CD4-positive, alpha-beta memory T cell (primary cell): ENCODE results near the gene ARMC8. TPM values are rescaled to one million over a fixed set of nuclear protein-coding genes. Genes with fewer than 3 reads are reported as not detected.

ENCODE experiments used
- CTCF ChIA-PET: fragments of 350-600 bp; sonication (Branson Sonifier 250); formaldehyde crosslinking; loops from one replicate; lab custom pipeline; 2021; ENCODE audit warnings: inconsistent platforms; ENCODE audit not compliant: partially characterized antibody; lab: Charles Lee
- POLR2A ChIA-PET: fragments of 350-600 bp; sonication (Branson Sonifier 250); formaldehyde crosslinking; loops from one replicate; lab custom pipeline; 2021; ENCODE audit not compliant: partially characterized antibody; lab: Charles Lee
- DNase-seq, 5 donors: peaks; one replicate each; pipeline versions ENCODE4 v3.0.0 to v3.0.0-alpha.2; 2020 to 2022; ENCODE audit warnings: mixed read lengths in 1 of 5
- H3K27ac ChIP-seq: one replicate; pipeline ENCODE4 v1.7.0; 2013; ENCODE audit warnings: low read depth, low read length
- H3K27me3 ChIP-seq: 2 replicates; pipeline ENCODE4 v1.7.0; 2013; ENCODE audit warnings: mild to moderate bottlenecking, low read length, moderate library complexity; ENCODE audit not compliant: insufficient read depth
- H3K36me3 ChIP-seq: 2 replicates; pipeline ENCODE4 v1.7.0; 2013; ENCODE audit warnings: mild to moderate bottlenecking, low read length, moderate library complexity; ENCODE audit not compliant: insufficient read depth
- H3K4me1 ChIP-seq: 2 replicates; pipeline ENCODE4 v1.7.0; 2013; ENCODE audit warnings: mild to moderate bottlenecking, low read length, moderate library complexity; ENCODE audit not compliant: insufficient read depth
- H3K4me3 ChIP-seq, 2 donors: one replicate each; pipeline ENCODE4 v1.7.0; 2013; ENCODE audit warnings: low read length in 2 of 2, mild to moderate bottlenecking in 1 of 2
- H3K9me3 ChIP-seq, 2 donors: one replicate each; pipeline ENCODE4 v1.7.0; 2013; ENCODE audit warnings: low read length in 2 of 2, control low read depth in 1 of 2; ENCODE audit not compliant: control insufficient read depth in 1 of 2
- H3K27ac Mint-ChIP-seq, 7 donors: one replicate each; pipeline ENCODE4 v1.8.0; 2020 to 2021; ENCODE audit warnings: mixed read lengths in 7 of 7, mild to moderate bottlenecking in 6 of 7, inconsistent platforms in 3 of 7, moderate library complexity in 3 of 7
- H3K27me3 Mint-ChIP-seq, 2 donors: one replicate each; pipeline ENCODE4 v1.8.0; 2020 to 2021; ENCODE audit warnings: mixed read lengths in 2 of 2
- H3K36me3 Mint-ChIP-seq, 2 donors: one replicate each; pipeline ENCODE4 v1.8.0; 2020 to 2021; ENCODE audit warnings: mixed read lengths in 2 of 2, inconsistent platforms in 1 of 2, mild to moderate bottlenecking in 1 of 2
- H3K4me1 Mint-ChIP-seq, 4 donors: one replicate each; pipeline ENCODE4 v1.8.0; 2020 to 2021; ENCODE audit warnings: mixed read lengths in 4 of 4, mild to moderate bottlenecking in 1 of 4
- H3K4me3 Mint-ChIP-seq, 8 donors: one replicate each; pipeline ENCODE4 v1.8.0; 2020 to 2021; ENCODE audit warnings: mixed read lengths in 8 of 8, mild to moderate bottlenecking in 7 of 8, moderate library complexity in 6 of 8, inconsistent platforms in 3 of 8
- H3K9me3 Mint-ChIP-seq, 8 donors: one replicate each; pipeline ENCODE4 v1.8.0; 2020 to 2021; ENCODE audit warnings: mixed read lengths in 8 of 8, mild to moderate bottlenecking in 5 of 8, inconsistent platforms in 3 of 8, moderate library complexity in 1 of 8
- intact Hi-C: fragments of 100-400 bp; cut with micrococcal nuclease; formaldehyde crosslinking; loops from one replicate; pipeline ENCODE4 v1.15.1; 2023
- polyA plus RNA-seq, 2 donors: library from polyadenylated mRNA; unstranded; fragments of 300-500 nt; fragmentation: Illumina TruSeq; gene quantifications; one replicate each; pipeline ENCODE4 v1.2.3, GENCODE V29; 2021
- total RNA-seq, 2 experiments: library from RNA; stranded (reverse); gene quantifications; one replicate each; pipeline ENCODE4 v1.2.3, GENCODE V29; 2021

The ARMC8 gene
- total and polyA plus RNA-seq, 4 experiments from 2014 or later: 52.0 to 72.6 (median 62.2) TPM

DNA sequence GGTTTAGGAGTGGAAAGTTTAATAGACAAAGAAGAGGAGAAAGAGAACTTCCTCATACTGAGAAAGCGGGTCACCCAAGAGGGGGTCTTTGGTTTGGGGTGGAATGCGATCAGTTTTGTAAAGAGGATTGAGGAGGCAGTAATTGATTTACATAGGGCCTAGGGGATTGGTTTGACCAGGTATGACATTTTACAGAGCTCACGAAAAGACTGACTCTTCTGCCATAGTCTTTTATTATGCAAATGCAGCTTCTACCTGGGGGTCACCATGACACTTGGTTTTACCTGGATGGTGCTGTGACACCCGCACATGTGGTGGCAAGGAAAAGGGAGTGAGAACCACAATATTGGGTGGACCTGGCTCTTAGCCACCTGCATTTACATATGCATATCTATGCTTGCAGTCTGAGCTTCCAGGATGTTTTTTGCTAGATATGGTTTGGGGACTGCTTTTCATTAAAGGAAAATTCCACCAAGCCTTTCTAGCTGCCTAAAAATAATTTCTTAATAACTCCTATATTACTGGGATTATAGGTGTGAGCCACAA lies 149.4 kb downstream of the ARMC8 start:
- Mint-ChIP-seq H3K4me1 (peaks cover 0 to 5% (median 1%) of the 10 kb centered on the region in 4 donors), H3K27me3 (peaks cover 2% of the 10 kb centered on the region in 2 donors), H3K9me3 (peaks cover 0 to 2% (median 0%) of the 10 kb centered on the region in 8 donors), H3K27ac (no peak overlapping the region), H3K36me3 (no peaks in the 10 kb centered on the region), H3K4me3 (no peak overlapping the region)
- Histone ChIP-seq H3K9me3 (no peaks in the 10 kb centered on the region), H3K4me3 (no peak overlapping the region), H3K4me1 (no peaks in the 10 kb centered on the region), H3K36me3 (no peaks in the 10 kb centered on the region), H3K27me3 (no peaks in the 10 kb centered on the region), H3K27ac (no peak overlapping the region)
- ChIA-PET CTCF (interaction anchor here (2.7 kb wide), 1 partner anchor 8 kb away, joined by 10 read pairs; no protein-coding TSS in a partner anchor), POLR2A (no interaction called here)
- DNase-seq: no peak
- intact Hi-C loops: loop anchor here (10.0 kb wide), 1 partner anchor 608 kb away; the partner anchor contains the start of genes FOXL2 and FOXL2NB

DNA sequence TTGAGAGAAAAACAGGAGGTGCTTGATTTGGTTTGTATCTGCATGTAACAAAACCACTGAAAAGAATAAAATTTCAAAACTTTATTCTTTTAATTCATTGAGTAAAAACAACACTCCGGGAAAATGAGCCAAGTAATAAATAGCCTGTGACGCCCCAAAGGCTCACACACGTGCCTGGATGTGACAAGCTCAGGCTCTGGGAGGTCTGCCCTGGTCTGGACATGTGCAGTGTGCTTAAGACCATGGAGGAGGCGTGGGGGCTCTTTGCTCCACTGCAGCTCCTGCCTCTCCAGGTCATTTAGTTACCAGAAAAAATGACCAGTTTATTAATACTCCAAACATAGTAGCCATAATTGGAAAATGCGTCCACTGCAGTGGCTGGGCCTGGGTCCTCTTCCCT lies 151.1 kb downstream of the ARMC8 start:
- H3K36me3 Mint-ChIP-seq: no peaks in the 10 kb centered on the region

DNA sequence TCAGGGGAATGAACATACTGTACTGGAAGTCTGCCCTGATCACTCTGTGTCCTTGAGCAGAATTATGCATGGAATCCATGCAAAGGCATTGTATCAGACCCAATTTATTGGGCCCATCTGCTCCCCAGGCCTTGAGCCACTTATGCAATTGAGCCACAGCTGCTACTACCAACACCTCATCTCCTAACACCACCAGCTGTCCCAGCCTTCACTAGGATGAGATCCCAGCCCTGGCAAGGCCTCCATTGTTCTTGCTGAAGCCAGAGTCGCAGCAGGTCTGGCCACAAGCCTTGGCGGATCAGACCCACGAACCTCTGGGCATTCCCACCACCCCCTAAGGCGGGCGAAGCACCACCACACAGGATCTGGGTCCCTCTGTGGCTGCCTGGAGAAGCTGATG lies 151.7 kb downstream of the ARMC8 start:
- H3K4me1 Mint-ChIP-seq: no peaks in the 10 kb centered on the region
- ChIA-PET POLR2A (no interaction called here), CTCF (interaction anchor here (2.7 kb wide), 1 partner anchor 11 kb away, joined by 10 read pairs; no protein-coding TSS in a partner anchor)
- DNase-seq: no peak
- peaks cover 2% of the 10 kb centered on the region in 2 donors for H3K27me3 Mint-ChIP-seq
- no peaks in the 10 kb centered on the region for H3K36me3 ChIP-seq
- H3K4me3 ChIP-seq: no peak overlapping the region
- intact Hi-C loops: loop anchor here (10.0 kb wide), 1 partner anchor 606 kb away; the partner anchor contains the start of genes FOXL2 and FOXL2NB
- no peak overlapping the region for H3K27ac ChIP-seq
- H3K4me3 Mint-ChIP-seq: no peak overlapping the region
- H3K27ac Mint-ChIP-seq: no peak overlapping the region
- no peaks in the 10 kb centered on the region for H3K4me1 ChIP-seq
- no peaks in the 10 kb centered on the region for H3K9me3 ChIP-seq
- no peaks in the 10 kb centered on the region for H3K36me3 Mint-ChIP-seq
- no peaks in the 10 kb centered on the region for H3K27me3 ChIP-seq
- peaks cover 0 to 3% (median 0%) of the 10 kb centered on the region in 8 donors for H3K9me3 Mint-ChIP-seq

More for the DNA sequence above, 151.1 kb downstream of the ARMC8 start:
- no peaks in the 10 kb centered on the region for H3K4me1 Mint-ChIP-seq
- DNase-seq: no peak
- Histone ChIP-seq H3K36me3 (no peaks in the 10 kb centered on the region), H3K4me1 (no peaks in the 10 kb centered on the region), H3K4me3 (no peak overlapping the region), H3K9me3 (no peaks in the 10 kb centered on the region), H3K27me3 (no peaks in the 10 kb centered on the region), H3K27ac (no peak overlapping the region)
- H3K9me3 Mint-ChIP-seq: peaks cover 0 to 3% (median 0%) of the 10 kb centered on the region in 8 donors
- ChIA-PET POLR2A (no interaction called here), CTCF (interaction anchor here (2.7 kb wide), 1 partner anchor 10 kb away, joined by 10 read pairs; no protein-coding TSS in a partner anchor)
- no peak overlapping the region for H3K27ac Mint-ChIP-seq
- intact Hi-C loops: loop anchor here (10.0 kb wide), 1 partner anchor 607 kb away; the partner anchor contains the start of genes FOXL2 and FOXL2NB
- no peak overlapping the region for H3K4me3 Mint-ChIP-seq
- H3K27me3 Mint-ChIP-seq: peaks cover 2% of the 10 kb centered on the region in 2 donors

DNA sequence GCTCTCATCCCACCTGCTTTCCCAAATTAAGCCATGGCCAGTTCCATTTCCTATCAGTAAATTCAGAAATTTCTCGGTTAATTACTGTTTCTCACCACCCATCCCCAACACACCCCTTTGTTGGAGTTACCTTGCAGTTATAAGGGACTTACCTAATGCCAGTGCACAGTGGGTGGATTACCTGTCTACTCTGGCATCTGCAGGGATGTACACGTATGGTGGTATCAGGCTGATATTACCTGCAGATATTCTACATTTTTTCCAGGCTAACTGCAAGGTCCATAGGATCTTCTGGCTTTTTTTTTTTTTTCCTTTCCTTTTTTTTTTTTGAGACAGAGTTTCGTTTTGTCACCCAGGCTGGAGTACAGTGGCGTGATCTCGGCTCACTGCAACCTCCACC lies 153.4 kb downstream of the ARMC8 start:
- ChIA-PET POLR2A (no interaction called here), CTCF (interaction anchor here (1.2 kb wide), 1 partner anchor 583 kb away, joined by 3 read pairs; no protein-coding TSS in a partner anchor)
- intact Hi-C loops: no loop called here
- no peaks in the 10 kb centered on the region for H3K9me3 ChIP-seq
- no peaks in the 10 kb centered on the region for H3K36me3 Mint-ChIP-seq
- no peaks in the 10 kb centered on the region for H3K4me1 ChIP-seq
- DNase-seq: no peak
- H3K27me3 Mint-ChIP-seq: peaks cover 2 to 4% of the 10 kb centered on the region in 2 donors
- H3K36me3 ChIP-seq: no peaks in the 10 kb centered on the region
- no peak overlapping the region for H3K27ac Mint-ChIP-seq
- no peaks in the 10 kb centered on the region for H3K27me3 ChIP-seq
- no peaks in the 10 kb centered on the region for H3K4me1 Mint-ChIP-seq
- H3K4me3 Mint-ChIP-seq: no peak overlapping the region
- peaks cover 0 to 3% (median 0%) of the 10 kb centered on the region in 8 donors for H3K9me3 Mint-ChIP-seq
- no peak overlapping the region for H3K4me3 ChIP-seq
- H3K27ac ChIP-seq: no peak overlapping the region

DNA sequence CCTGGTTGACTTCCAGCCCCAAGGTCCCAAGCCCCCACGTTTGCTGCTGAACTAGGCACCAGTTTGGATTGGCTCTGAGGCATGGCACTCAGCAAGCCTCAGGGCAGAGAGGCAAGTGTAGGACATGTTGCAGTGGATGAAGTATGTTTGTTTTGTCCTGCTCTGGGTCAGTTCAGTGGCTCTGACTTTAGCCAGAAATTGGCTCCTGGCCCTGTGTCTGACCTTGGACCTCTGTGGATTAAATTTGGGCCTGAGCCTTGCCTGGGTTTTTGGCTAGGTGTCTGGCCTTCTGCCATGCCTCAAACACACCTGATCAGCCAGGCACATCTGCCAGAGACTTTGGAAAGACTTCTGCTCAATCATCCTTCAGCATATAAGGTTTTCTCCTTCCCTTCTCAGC lies 157.7 kb downstream of the ARMC8 start:
- no peak overlapping the region for H3K4me3 ChIP-seq
- Mint-ChIP-seq H3K27me3 (peaks cover 14 to 21% of the 10 kb centered on the region in 2 donors), H3K9me3 (peaks cover 0 to 4% (median 0%) of the 10 kb centered on the region in 8 donors), H3K4me1 (peaks cover 2 to 12% (median 7%) of the 10 kb centered on the region in 4 donors), H3K27ac (no peak overlapping the region), H3K36me3 (peaks cover 0 to 3% of the 10 kb centered on the region in 2 donors), H3K4me3 (no peak overlapping the region)
- no peaks in the 10 kb centered on the region for H3K4me1 ChIP-seq
- ChIA-PET POLR2A (no interaction called here), CTCF (interaction anchor here (1.3 kb wide), 1 partner anchor 16 kb away, joined by 3 read pairs; no protein-coding TSS in a partner anchor)
- H3K36me3 ChIP-seq: no peaks in the 10 kb centered on the region
- H3K9me3 ChIP-seq: no peaks in the 10 kb centered on the region
- no peak for DNase-seq
- intact Hi-C loops: no loop called here
- H3K27ac ChIP-seq: no peak overlapping the region
- no peaks in the 10 kb centered on the region for H3K27me3 ChIP-seq

Other genes with a start within 250 kb of the ARMC8 start
- not detected for gene CLDN18, start 177.1 kb upstream of the ARMC8 start, total RNA-seq
- not detected for gene CLDN18, start 177.1 kb upstream of the ARMC8 start, polyA plus RNA-seq
- gene DZIP1L, start 71.7 kb upstream of the ARMC8 start, total RNA-seq: not detected
- gene DZIP1L, start 71.7 kb upstream of the ARMC8 start, polyA plus RNA-seq: not detected
- not detected for gene A4GNT, start 54.9 kb upstream of the ARMC8 start, total RNA-seq
- not detected for gene A4GNT, start 54.9 kb upstream of the ARMC8 start, polyA plus RNA-seq
- gene DBR1, start 12.4 kb upstream of the ARMC8 start, total RNA-seq: 10 to 100 TPM; 34.2 to 36.2 TPM
- gene DBR1, start 12.4 kb upstream of the ARMC8 start, polyA plus RNA-seq: 10 to 100 TPM; 14.8 to 16.5 TPM
- 1 to 10 TPM; 1.0 to 1.4 TPM for gene NME9, start 142.6 kb downstream of the ARMC8 start, total RNA-seq
- gene NME9, start 142.6 kb downstream of the ARMC8 start, polyA plus RNA-seq: 1 to 10 TPM in 1 of 2 donors, under 1 TPM in 1; 0.80 to 1.1 TPM
- gene MRAS, start 161.3 kb downstream of the ARMC8 start, total RNA-seq: 1 to 10 TPM; 1.3 to 2.0 TPM
- not detected for gene MRAS, start 161.3 kb downstream of the ARMC8 start, polyA plus RNA-seq
- gene ESYT3, start 247.3 kb downstream of the ARMC8 start, total RNA-seq: under 1 TPM in 1 of 2 experiments, not detected in 1; 0.11 TPM
- gene ESYT3, start 247.3 kb downstream of the ARMC8 start, polyA plus RNA-seq: not detected